GM19240 (cell line): Measurements from ENCODE around the gene ATP9B.

Source experiments
- DNase-seq: peaks from one replicate; pipeline ENCODE4 v3.0.0; 2011; ENCODE audit warnings: low spot score; ENCODE audit not compliant: insufficient read length

The ATP9B gene

DNA sequence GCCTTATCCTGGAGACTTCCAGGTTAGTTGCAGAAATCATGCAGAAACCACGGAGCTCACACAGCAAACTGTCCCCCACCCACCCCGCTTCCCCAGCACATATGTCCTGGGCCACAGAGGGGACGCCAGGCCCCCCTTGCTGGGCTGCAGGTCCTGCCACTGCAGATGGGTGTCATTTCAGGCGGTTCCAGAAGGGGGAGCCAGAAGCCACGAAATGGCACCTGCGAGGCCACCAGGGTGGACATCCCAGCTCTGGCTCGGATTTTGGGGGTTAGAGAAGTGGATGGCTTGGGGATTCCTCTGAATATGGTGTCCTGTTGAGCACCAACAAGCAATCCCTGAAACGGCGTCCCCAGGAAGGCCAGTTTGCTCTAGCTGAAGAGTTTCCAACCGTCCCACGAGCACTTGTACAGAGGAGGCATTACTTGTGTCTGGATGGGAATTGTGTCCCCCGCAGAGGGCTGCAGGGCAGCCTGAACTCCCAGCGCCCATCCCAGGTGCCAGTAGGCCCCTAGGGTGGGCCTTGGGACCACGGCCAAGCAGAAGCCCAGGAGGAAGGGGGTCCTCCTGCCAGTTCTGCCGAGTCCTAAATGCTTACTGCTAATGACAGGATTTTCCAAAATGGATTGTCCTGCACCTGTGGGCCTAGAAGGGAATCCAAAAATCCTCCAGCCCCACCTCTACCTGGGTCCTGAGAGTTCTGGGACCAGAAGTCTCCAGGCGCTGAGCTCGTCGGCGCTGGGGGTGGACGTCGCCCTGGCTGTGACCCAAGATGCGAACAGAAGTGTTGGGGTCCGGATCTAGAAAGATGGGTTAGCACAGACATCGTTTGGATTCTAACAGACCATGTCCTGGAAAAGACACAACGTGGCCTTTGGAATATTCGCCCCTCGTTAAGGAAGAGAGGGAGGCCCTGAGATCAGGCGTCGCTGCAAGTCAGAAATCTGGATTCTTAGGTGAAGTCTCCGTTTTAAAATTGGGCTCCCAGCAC is 311.9 kb downstream of the ATP9B start:
- no peak for DNase-seq

DNA sequence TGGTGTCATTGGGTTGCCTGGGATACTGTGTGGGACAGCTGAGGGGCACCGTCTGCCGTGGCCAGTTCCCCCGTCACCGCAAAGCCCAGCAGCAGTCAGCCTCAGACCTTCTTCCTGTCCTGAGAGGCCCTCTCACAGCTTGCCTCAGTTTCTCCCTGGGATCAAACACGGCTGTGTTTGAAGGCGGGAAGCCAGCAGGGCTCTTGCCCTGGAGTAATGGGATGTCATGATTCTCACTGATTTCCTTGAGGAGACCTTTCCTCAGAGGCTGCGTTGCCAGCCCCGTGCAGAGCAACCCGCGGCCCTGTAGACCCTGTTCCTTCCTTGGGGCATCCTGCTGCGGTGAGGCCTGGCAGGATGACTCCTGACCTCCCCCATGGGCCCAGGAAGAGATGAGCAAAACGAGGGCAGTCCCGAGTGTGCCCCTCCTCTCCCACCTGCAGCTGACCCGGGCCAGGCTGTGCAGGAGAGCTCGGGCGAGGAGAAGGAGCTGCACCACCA is 312.7 kb downstream of the ATP9B start:
- no peak for DNase-seq

DNA sequence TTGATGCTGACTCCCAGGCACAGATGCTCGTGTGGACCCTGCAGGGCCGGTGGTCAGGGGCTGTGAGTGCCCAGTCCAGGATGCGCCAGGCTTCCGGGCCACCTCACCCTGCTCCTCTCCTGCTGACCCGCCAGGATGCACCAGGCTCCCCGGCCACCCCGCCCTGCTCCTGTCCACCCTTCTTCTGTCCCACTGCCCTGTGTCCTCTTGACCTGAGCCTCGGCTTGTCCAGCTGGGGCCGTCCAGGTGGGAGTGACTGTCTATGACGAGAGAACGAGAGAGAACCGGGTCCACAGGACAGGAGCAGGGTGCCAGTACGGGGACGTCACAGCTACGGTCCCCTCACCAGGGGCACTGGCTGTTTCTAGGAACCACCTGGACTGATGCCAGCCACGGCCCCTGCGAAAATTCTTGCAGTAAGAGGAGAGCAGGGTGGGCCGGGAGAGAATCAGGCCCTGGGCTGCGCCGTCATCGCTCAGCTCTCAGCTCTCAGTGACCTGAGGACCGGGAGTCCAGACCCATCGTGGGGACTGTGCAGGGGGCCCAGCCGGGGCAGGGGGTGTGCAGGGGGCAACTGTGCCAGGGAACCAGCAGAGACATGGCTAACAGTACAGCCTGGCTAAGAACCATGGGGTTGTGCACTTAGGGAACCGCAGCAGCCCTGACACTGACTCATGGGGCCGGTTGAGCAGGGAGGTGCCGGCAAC is 313.6 kb downstream of the ATP9B start:
- DNase-seq, result no peak

DNA sequence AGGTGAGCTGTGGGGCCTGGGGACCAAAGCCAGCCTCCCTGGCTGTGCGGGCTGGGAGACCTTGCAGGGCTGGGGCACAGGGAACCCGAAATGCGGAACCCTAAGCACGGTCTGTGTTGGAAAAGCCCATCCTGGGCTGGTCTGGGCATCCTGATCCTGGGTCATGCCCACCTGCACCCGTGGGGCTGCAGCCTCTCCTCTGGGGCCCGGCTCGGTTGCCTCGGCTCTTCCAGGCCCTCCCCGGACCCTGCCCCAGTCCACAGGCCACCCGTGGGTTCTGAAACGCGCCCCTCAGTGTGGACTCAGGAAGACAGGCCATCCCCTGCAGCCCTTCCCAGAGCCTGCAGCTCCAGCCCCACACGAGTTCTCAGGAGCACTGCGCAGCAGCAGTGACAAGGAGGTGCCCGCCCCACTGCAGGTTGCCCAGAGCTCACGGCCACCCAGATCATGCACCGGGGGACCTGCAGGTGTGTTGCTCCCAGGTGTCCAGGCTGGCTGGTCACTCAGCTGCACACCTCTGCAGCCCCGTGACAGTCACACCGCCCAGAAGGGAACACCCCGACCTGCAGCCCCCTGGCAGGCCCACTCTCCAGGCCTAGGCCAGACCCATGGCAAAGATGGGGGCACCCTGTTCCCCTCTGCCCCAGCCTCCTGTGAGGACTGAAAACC is 314.3 kb downstream of the ATP9B start:
- no peak for DNase-seq

DNA sequence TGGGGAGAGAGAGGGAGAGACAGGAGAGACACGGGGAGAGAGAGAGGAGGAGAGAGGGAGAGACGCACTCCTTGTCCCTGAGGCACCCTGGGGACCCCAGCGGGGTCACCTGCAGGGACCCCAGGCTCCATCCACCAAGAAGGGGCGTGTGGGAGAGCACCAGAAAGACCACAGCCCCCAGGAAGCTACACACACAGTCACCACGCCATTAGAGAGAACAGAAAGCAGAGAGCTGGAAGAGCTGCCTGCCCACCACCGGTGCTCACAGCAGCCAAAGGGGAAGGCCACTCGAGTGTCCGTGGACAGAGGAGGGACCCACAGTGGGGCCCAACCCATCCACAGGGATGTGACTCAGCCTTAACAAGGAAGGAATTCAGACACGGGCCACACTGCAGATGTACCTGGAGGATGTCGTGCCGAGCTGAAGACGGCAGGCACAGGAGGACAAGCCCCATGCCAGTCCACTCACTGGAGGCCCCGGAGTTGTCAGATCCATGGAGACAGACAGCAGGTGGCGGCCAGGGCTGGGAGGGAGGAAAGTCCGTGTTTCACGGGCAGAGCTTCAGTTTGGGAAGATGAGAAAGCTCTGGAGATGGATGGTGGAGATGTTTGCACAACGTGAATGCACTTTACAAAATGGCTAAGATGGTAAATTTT is 315.1 kb downstream of the ATP9B start:
- DNase-seq, result no peak

DNA sequence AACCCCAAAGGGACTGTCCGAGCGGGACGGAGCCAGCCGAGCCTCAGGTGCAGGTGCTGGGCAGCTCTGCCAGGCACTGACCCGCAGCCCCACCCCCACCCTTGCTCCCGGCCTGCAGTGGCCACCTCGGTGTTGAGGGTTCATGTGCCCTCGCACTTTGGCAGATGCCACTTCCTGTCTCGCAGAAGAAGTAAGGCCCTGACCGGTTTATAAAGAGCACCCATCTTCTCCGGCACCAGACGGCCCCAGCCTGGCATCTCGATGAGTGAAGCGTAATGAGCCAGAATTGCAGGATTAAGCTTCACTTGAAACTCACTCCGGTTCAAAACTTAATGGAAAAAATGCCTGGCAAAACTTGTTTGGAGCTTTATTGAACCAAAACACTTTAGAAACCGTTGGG is 315.6 kb downstream of the ATP9B start:
- DNase-seq, result no peak

DNA sequence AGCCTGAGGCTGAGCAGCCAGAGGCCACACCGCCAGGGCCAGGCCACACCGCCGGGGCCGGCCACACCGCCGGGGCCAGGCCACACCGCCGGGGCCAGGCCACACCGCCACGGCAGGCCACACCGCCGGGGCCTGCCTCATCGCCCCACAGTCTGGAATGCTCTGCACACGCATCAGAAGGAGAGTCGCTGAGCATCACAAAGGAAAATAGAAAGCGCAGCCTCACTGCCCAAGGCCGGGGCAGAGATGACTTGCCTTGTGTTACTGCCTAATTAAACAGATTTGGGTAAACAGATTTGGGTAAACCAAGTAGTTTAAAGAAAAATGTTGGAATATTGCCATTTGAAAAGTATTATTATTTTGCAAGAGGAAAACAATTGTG is 316.1 kb downstream of the ATP9B start:
- DNase-seq, result no peak

DNA sequence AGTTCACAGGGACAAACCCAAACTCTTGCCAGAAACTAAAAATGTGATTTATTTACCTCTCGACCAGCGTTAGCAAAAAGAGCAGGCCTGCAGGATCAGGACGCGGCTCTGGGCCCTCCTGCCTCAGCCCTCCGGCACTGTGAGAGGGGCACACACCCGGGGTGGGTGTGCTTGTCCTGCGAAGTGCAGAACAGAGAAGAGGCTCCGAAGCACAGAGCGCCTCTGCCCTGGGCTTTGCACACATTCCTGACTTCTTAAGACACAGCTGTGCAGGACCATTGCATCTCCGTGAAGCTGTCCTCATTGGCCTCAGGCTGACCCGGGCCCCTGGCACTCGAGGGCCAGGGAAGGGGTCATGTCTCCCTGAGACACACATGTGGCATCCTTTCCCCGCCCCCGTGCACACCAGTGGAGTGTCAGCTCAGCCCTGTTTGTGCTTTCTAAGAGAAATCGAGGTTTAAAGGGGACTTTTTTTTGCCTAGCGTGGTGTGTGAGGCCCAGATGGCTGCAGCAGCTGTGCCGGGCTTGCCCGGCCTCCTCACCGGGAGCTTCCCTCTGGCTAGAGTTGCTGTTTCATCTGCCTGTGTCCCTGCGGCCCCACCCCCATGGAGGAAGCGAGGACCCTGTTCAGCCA is 316.6 kb downstream of the ATP9B start:
- no peak for DNase-seq

DNA sequence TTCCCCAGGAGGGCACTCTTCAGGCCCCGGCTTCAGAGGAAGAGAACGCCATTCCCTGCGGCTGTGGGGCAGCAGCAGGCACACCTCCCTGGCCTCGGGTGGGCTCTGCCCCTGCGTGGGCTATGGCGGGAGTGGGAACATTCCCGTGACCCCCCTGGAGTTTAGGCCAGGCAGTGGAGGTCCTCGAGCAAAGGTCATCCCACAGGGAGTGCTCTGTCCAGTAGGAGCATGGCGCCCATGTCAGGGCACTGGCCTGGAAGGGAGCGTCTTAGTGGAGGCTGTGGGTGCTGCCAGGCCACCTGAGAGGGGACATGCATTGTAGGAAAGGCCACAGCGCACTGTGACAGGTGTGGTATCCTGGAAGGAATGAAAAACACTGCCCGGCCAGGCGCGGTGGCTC is 317.4 kb downstream of the ATP9B start:
- no peak for DNase-seq

DNA sequence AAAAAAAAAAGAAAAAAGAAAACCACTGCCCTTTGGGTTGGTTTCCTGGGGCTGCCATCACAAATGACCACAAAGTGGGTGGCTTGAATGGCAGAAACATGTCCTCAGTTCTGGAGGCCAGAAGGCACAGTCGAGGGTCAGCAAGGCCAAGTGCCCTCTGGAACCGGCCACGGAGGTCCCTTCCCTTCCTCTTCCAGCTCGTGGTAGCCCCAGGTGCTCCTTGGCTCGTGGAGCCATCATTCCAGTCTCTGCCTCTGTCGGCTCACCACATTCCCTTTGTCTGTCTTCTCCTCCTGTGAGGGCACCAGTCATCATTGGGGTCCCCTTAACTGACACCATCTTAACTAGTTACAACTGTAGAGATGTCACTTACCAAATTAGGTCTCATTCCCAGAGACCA is 318.0 kb downstream of the ATP9B start:
- no peak for DNase-seq

DNA sequence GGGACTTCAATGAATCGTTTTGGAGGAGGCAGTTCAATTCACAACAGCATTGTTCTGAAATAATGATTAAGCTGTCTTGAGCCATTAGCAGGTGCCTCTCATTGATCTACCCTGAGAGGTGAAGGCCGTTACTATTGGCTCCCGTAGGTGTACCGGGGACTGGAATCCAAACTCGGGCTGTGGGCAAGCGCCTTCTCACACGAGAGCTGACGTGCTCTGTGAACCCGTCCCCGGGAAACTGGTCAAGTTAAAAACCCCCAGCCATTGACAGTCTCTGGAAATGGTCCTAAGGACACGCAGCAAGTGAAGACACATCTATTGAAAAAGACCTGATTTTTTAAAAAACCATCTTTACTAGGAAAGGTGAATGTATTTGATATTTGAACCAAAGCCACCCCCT is 318.4 kb downstream of the ATP9B start:
- no peak for DNase-seq

DNA sequence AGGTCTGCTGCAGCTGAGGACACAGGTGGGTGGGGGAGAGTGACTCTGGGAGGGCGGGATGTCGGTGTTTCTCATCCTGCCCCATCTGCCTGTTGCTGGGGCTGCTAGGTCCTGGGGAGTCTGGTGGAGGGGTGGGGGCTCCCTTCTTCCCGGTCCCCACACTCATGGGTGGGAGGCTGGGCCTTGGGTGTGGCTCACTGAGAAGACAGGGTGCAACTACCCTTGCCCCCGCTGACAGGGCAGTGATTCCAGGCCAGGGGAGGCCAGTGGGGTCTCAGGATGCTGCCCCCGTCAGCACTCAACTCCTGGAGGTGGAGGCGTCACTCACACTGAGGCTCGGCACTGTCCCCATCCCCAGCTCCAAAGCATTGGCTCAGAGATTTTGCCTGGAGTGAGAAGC is 318.8 kb downstream of the ATP9B start:
- DNase-seq, result no peak

DNA sequence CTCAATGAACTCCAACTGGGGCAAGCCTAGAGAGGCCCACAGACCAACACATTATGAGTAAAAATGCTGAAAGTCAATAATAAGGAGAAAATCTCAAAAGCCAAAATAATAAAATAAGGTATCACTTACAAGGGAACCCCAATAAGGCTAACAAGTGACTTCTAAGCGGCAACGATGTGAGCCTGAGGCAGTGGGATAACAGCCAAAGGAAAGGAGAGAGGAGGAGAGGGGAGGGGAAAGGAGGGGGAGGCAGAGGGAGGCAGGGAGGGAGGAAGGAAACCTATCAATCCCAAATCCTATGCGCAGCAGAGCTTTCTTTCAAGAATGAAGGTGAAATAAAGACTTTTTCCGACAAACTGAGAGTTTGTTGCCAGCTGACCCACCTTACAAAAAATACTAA is 320.5 kb downstream of the ATP9B start:
- DNase-seq, result no peak

DNA sequence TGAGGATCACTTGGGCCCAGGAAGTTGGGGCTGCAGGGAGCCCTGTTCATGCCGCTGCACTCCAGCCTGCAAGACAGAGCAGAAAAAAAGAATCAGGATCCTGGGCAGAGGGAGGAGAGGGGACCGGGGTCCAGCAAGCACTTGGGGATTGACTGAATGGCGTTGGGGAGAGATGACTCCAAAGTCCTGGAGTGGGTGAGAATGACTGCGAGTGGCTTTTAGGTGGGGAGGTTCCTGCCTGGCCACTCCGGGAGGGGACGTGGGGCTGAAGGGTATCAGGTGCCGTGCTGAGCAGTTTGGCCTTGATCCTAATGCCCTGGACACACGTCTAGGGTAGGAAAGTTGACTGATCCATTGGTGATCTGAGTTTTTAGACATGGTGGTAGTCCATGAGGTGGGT is 323.0 kb downstream of the ATP9B start:
- DNase-seq, result no peak

DNA sequence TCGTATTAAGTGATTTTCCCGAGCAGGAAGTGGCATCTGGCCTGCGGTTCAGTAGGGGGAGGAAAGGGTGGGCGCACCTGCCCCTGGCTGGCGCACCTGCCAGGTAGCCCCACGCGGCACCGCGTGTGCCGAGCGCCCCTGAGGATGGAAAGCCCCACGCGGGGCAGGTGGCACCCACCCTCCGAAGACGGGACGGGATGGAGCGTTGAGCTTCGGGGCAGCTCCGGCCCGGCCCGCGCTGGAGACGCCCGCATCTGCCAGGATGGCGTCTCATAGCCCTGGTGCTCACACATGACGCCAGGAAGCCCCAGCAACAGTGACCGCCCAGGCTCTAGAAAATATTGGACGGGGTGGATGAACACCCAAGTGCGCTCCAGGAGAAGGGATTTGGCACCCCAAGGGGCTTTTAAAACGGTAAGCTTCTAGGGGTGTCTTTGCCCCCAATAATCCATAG is 324.0 kb downstream of the ATP9B start:
- no peak for DNase-seq

DNA sequence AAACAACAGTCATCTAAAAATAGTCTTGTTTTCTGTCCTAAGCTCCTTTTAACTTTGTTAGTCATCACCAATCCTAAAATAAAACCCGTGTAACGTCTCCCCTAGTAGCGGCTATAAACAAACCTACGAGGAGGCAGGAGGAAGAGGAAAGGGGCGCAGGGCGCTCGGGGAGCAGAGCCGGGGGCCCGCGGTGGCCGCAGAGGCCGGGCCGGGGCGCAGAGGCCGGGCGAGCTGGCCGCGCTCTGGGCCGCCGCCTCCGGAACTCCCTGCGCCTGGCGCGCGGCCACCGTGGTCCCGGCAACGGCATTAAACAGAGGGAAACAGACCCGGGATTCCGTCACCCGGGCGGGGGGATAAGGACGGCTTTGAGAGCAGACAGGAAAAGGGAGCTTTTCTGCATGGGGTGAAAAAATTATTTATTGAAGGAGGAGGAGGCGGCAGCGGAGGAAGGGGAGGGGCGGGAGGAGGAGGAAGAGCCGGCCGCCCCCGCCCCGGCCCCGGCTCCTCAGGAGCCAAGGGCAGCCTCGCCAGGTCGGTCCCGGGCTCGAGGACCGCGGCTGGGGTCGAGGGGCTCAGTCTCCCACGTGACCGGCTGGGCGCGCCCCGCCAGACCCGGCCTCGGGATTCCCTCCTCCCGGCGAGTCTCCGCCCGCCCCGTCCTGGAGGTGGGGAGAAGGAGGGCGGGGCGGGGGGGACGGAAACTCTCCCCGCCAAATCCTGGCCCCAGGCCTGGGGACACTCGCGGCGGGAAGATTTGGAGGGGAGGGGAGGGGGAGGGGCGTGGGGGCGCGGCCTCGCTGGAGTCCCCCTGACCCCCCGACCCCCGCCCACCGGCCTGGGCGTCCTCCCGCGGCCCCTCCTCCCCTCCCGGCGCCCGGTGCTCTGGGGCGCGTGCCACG is 324.7 kb downstream of the ATP9B start:
- DNase-seq, result no peak

DNA sequence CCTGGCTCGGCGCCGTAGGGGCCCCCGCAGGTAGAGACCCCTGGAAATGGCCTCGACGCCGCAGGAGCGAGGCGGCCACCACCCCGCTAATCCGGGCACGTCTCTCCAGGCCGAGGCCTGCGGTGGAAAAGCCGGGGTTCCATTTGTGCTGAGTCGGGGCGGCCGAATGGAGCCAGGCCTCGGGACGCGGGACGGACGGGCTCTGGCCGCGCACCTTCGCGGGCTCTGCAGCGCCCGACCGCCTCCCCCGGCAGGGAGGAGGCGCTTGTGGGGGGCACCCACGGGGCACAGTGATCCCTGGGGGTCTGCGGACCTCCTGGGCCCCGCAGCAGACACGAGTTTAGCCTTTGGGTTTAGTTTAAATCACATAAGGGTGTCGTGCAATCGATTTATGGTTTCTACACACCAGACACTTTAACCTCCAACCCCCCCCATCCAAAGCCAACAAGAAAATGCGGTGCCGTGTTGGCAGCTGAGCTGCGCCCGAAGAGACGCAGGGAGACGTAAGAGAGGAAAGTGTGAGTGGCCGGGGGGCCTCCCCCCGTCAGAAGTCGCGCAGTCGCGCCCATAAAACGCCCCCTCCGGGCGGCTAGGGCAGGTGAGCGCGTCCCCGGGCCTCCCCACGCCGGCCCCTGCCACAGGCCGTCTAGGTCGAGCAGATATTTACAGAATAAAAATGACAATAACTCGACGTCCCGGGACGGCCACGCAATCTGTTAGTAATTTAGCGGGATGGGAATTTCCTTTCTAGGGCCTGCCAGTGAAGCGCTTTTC is 325.5 kb downstream of the ATP9B start:
- no peak for DNase-seq

DNA sequence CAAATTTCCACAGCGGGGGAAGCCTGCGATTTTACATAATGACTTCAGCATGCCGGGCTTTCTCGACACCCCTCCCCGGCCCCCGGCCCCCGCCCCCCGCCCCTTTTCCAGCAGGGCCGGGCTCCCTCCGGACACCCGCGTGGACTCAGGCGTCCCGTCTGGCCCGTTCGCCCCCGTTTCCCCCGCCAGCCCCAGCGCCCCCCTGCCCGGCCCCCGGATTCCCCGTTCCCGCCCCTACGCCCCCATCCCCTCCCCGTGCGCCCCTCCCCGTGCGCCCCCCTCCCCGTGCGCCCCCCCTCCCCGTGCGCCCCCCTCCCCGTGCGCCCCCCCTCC is 326.1 kb downstream of the ATP9B start:
- DNase-seq, result no peak

DNA sequence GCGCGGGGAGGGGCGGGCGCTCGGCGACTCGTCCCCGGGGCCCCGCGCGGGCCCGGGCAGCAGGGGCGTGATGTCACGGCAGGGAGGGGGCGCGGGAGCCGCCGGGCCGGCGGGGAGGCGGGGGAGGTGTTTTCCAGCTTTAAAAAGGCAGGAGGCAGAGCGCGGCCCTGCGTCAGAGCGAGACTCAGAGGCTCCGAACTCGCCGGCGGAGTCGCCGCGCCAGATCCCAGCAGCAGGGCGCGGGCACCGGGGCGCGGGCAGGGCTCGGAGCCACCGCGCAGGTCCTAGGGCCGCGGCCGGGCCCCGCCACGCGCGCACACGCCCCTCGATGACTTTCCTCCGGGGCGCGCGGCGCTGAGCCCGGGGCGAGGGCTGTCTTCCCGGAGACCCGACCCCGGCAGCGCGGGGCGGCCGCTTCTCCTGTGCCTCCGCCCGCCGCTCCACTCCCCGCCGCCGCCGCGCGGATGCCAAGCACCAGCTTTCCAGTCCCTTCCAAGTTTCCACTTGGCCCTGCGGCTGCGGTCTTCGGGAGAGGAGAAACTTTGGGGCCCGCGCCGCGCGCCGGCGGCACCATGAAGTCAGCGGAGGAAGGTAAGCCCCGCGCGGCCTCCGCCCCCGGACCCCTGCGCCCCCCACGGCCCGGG is 326.7 kb downstream of the ATP9B start, which contains the start of gene NFATC1:
Gene NFATC1, plus strand, starts transcription at position 170 of the 644 bp plus-strand sequence. Its CDS starts 295 bp downstream, at position 465.
- no peak for DNase-seq
